Panc1 (cell line): Measurements from ENCODE around the gene NTN5. TPM values are rescaled to one million over a fixed set of nuclear protein-coding genes. Genes with fewer than 3 reads are reported as not detected.
"Not testable (repeated sequence)": the region's sequence is repeated elsewhere in the genome, so short reads cannot be mapped to it uniquely, and the experiment has no call there.

Source experiments
- ATAC-seq: fragments of 200-7000 bp; cut with Tn5 transposase; 2 replicates; pipeline ENCODE4 v1.9.1; 2020; ENCODE audit warnings: mild to moderate bottlenecking, moderate library complexity
- BruUV-seq: library from RNA; stranded (reverse); fragments of 400-500 nt; replicated peaks from 2 replicates; lab custom pipeline; 2021; lab: Mats Ljungman, UMichigan
- CTCF ChIA-PET: fragments of 300-600 bp; sonication (Branson Sonifier 250); formaldehyde crosslinking; loops from one replicate; lab custom pipeline; 2022; ENCODE audit warnings: antibody characterized with exemption; lab: Charles Lee
- POLR2A ChIA-PET: fragments of 300-600 bp; sonication (Branson Sonifier 250); formaldehyde crosslinking; loops from one replicate; lab custom pipeline; 2022; ENCODE audit warnings: antibody characterized with exemption; lab: Charles Lee
- DNase-seq: peaks from one replicate; pipeline ENCODE4 v3.0.0-alpha.2; 2010; ENCODE audit warnings: low read depth, low spot score
- H3K27ac ChIP-seq: 2 replicates; pipeline ENCODE4 v1.5.1; 2011; ENCODE audit warnings: mild to moderate bottlenecking, low read length, inconsistent platforms
- H3K27me3 ChIP-seq: fragments of 200-500 bp; sonication (Bioruptor generic); 2 replicates; pipeline ENCODE4 v1.6.0; 2014; ENCODE audit warnings: low read length, inconsistent platforms; ENCODE audit not compliant: control insufficient read depth, insufficient read depth
- H3K36me3 ChIP-seq: fragments of 200-500 bp; sonication (Bioruptor generic); 2 replicates; pipeline ENCODE4 v1.5.1; 2014; ENCODE audit warnings: inconsistent platforms, mild to moderate bottlenecking, low read length, moderate library complexity; ENCODE audit not compliant: control insufficient read depth, insufficient read depth
- H3K4me1 ChIP-seq: 2 replicates; pipeline ENCODE4 v1.5.1; 2011; ENCODE audit warnings: inconsistent platforms, mild to moderate bottlenecking, low read length, moderate library complexity; ENCODE audit not compliant: control insufficient read depth, insufficient read depth
- H3K4me3 ChIP-seq, 2 experiments: 2 replicates each; pipeline ENCODE4 v1.5.1; 2011 to 2012; ENCODE audit warnings: low read depth in 2 of 2, low read length in 2 of 2, mild to moderate bottlenecking in 2 of 2, inconsistent platforms in 1 of 2, moderate library complexity in 1 of 2
- H3K9me3 ChIP-seq: fragments of 200-500 bp; sonication (Bioruptor generic); 2 replicates; pipeline ENCODE4 v1.5.1; 2014; ENCODE audit warnings: low read depth, mild to moderate bottlenecking, inconsistent platforms, low read length, moderate library complexity; ENCODE audit not compliant: control insufficient read depth, insufficient read depth
- CTCF ChIP-seq: fragments of 450-650 bp; IDR thresholded peaks from 2 replicates; pipeline ENCODE4 v1.5.1; 2017; ENCODE audit warnings: mild to moderate bottlenecking
- POLR2AphosphoS5 ChIP-seq: IDR thresholded peaks from 2 replicates; pipeline ENCODE4 v1.6.1; 2012; ENCODE audit warnings: mild to moderate bottlenecking, low read depth, low read length, moderate library complexity
- REST ChIP-seq, 2 experiments: IDR thresholded peaks; 2 replicates each; pipeline ENCODE4 v1.6.1; 2011 to 2012; ENCODE audit warnings: low read depth in 2 of 2, control low read depth in 1 of 2, low read length in 1 of 2, mild to moderate bottlenecking in 1 of 2, moderate library complexity in 1 of 2; ENCODE audit not compliant: insufficient read depth in 1 of 2
- SIN3A ChIP-seq: IDR thresholded peaks from 2 replicates; pipeline ENCODE4 v1.6.1; 2012; ENCODE audit warnings: low read depth, mild to moderate bottlenecking, low read length, moderate library complexity, borderline replicate concordance; ENCODE audit not compliant: insufficient read depth
- TCF7L2 ChIP-seq: IDR thresholded peaks from 2 replicates; pipeline ENCODE4 v1.6.1; 2011; ENCODE audit warnings: mild to moderate bottlenecking, low read depth, low read length, inconsistent platforms
- in situ Hi-C: cut with HindIII; loops from 2 replicates; pipeline ENCODE4 v1.10.0; 2016; ENCODE audit warnings: low sequenced_read_pairs, low pct_unique_long_range_greater_than_20kb
- intact Hi-C: fragments of 100-400 bp; cut with micrococcal nuclease; formaldehyde crosslinking; loops from one replicate; pipeline ENCODE4 v1.10.0; 2022; ENCODE audit not compliant: unreplicated experiment
- total RNA-seq: library from RNA; stranded (reverse); gene quantifications from one replicate; pipeline ENCODE4 v1.2.1, GENCODE V29; 2021; ENCODE audit not compliant: unreplicated experiment

Gene NTN5
- total RNA-seq, 1 experiment from 2014 or later, result 0.23 TPM

GRCh38 chr19:48693629-48694028, 20.8 kb upstream of the NTN5 start:
- intact Hi-C loops, H3K4me1 ChIP-seq, in situ Hi-C loops, H3K4me3 ChIP-seq, H3K9me3 ChIP-seq, CTCF ChIA-PET, ATAC-seq, BruUV-seq, DNase-seq, H3K27ac ChIP-seq, H3K36me3 ChIP-seq, POLR2A ChIA-PET, H3K27me3 ChIP-seq: not testable (repeated sequence)

GRCh38 chr19:48689449-48689848, 16.6 kb upstream of the NTN5 start:
- intact Hi-C loops, result no loop called here
- ChIA-PET POLR2A (no interaction called here), CTCF (no interaction called here)

More at GRCh38 chr19:48689449-48689848, 16.6 kb upstream of the NTN5 start:
- Histone ChIP-seq H3K9me3 (no peaks in the 10 kb centered on the region), H3K4me3 (no peak overlapping the region), H3K4me1 (no peaks in the 10 kb centered on the region), H3K36me3 (no peaks in the 10 kb centered on the region), H3K27me3 (no peaks in the 10 kb centered on the region), H3K27ac (no peak overlapping the region)
- no peak for TF ChIP-seq POLR2AphosphoS5
- no peak for TF ChIP-seq CTCF
- no peak for TF ChIP-seq REST (IDR thresholded peaks at IDR 0.05; ENCODE audit: insufficient read depth in 1 of 2, low read depth in 2 of 2, low read length in 1 of 2)
- no peak for TF ChIP-seq TCF7L2
- no peak for TF ChIP-seq SIN3A
- BruUV-seq, result no TSS peak
- no peak for ATAC-seq
- in situ Hi-C loops, result no loop called here
- DNase-seq, result no peak
